Mammary epithelial cell (primary cell): ENCODE results near the gene ANKRD18A.
A peak's percentile ranks its signal among the peaks of the same experiment; 100 is the strongest.

Experiments
- CTCF ChIP-seq, 2 donors: IDR thresholded peaks in 1 of 2; conservative IDR thresholded peaks in 1 of 2; 2 replicates each; pipeline ENCODE4 v1.5.1; 2011 to 2012; ENCODE audit warnings: inconsistent platforms in 2 of 2, low read length in 2 of 2, mild to moderate bottlenecking in 2 of 2, control low read depth in 1 of 2, low read depth in 1 of 2; ENCODE audit not compliant: insufficient read depth in 1 of 2; ENCODE audit errors: extremely low read depth in 1 of 2
- EZH2 ChIP-seq: IDR thresholded peaks from 2 replicates; pipeline ENCODE4 v1.6.1; 2012; ENCODE audit warnings: low read length, inconsistent platforms, borderline replicate concordance

- peak; percentile 53 to 64 for TF ChIP-seq CTCF (conservative IDR thresholded peaks at IDR 0.05 in 1 of 2, IDR thresholded peaks at IDR 0.05 in 1 of 2; ENCODE audit: extremely low read depth in 1 of 2, insufficient read depth in 1 of 2, low read depth in 1 of 2, low read length in 2 of 2)
- no peak for TF ChIP-seq EZH2
Measured at GRCh38 chr9:38641985-38642864, 21.8 kb upstream of the ANKRD18A start.
